Colonic mucosa (tissue), 4 donors: Measurements from ENCODE around the gene PHLDA2. TPM values are rescaled to one million over a fixed set of nuclear protein-coding genes. Genes with fewer than 3 reads are reported as not detected.
A peak's percentile ranks its signal among the peaks of the same experiment; 100 is the strongest.
"Not testable (repeated sequence)": the region's sequence is repeated elsewhere in the genome, so short reads cannot be mapped to it uniquely, and the experiment has no call there.

Experiments used
- DNase-seq: peaks from one replicate; pipeline ENCODE4 v3.0.0-alpha.2; 2020
- H3K27ac ChIP-seq: fragments of 200-600 bp; one replicate; pipeline ENCODE4 v1.8.0; 2021
- H3K27me3 ChIP-seq: fragments of 200-600 bp; one replicate; pipeline ENCODE4 v1.8.0; 2021
- H3K36me3 ChIP-seq: fragments of 200-600 bp; one replicate; pipeline ENCODE4 v1.8.0; 2021
- H3K4me1 ChIP-seq: fragments of 200-600 bp; one replicate; pipeline ENCODE4 v1.8.0; 2021; ENCODE audit warnings: mild to moderate bottlenecking
- H3K4me3 ChIP-seq: fragments of 200-600 bp; one replicate; pipeline ENCODE4 v1.8.0; 2021
- H3K9ac ChIP-seq, 2 donors: one replicate each; pipeline ENCODE4 v1.7.0; 2013; ENCODE audit warnings: control low read depth in 2 of 2, low read depth in 2 of 2, low read length in 2 of 2
- H3K9me3 ChIP-seq: fragments of 200-600 bp; one replicate; pipeline ENCODE4 v1.8.0; 2021
- intact Hi-C: fragments of 100-400 bp; cut with DNase I; formaldehyde crosslinking; loops from one replicate; pipeline ENCODE4 v1.14.1; 2022
- total RNA-seq, 2 donors: library from RNA; stranded (reverse); fragmentation: NEBNext Ultra II Directional in 1 of 2; extraction: Animal tissue kit (Norgen Biotek cat#: 25700) in 1 of 2; gene quantifications; one replicate each; pipeline ENCODE4 v1.2.1, GENCODE V29; 2021
- TF ChIP-seq, protein P1 (sequence below): fragments of 200-600 bp; IDR thresholded peaks from one replicate; pipeline ENCODE4 v1.8.0; 2022; ENCODE audit warnings: antibody characterized with exemption, mild to moderate bottlenecking
- donor health status: healthy.
- donor health status: DM: no; HTN: no; CAD: no.
- donor health status: DM: no; HTN: no; CAD: no.

Gene PHLDA2
- total RNA-seq, 2 donors from 2014 or later = 31.6 to 41.6 TPM

DNA sequence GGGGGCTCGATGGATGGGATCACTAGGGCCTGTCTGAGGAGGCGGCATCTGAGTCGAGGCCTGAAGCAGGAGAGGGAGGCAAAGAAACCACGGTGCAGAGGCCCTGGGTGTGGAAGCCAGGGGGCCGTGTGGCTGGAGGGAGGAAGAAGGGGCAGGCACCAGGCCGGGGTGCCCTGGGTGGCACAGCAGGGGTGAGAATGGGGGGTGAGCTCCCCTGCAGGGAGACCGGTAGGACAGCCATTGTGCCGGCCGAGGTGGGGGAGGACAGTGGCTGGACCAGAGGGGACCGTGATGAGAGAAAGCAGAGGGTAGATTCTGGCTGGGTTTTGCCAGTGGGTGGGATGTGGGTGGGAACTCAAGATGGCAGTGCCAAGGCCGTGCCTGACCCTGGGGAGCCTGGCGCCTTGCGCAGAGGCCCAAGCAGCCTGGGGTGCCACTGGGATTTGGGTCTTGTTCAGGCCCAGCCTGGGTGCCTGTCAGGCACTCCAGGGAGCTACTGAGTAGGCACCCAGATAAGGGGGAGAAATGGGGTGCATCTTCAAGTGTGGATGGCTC, 18.7 kb downstream of the PHLDA2 start:
- intact Hi-C loops = no loop called here
- H3K36me3 ChIP-seq = no peaks in the 10 kb centered on the region
- H3K9me3 ChIP-seq = no peaks in the 10 kb centered on the region
- no peaks in the 10 kb centered on the region for H3K27me3 ChIP-seq
- H3K9ac ChIP-seq = no peak overlapping the region
- TF ChIP-seq, protein P1, sequence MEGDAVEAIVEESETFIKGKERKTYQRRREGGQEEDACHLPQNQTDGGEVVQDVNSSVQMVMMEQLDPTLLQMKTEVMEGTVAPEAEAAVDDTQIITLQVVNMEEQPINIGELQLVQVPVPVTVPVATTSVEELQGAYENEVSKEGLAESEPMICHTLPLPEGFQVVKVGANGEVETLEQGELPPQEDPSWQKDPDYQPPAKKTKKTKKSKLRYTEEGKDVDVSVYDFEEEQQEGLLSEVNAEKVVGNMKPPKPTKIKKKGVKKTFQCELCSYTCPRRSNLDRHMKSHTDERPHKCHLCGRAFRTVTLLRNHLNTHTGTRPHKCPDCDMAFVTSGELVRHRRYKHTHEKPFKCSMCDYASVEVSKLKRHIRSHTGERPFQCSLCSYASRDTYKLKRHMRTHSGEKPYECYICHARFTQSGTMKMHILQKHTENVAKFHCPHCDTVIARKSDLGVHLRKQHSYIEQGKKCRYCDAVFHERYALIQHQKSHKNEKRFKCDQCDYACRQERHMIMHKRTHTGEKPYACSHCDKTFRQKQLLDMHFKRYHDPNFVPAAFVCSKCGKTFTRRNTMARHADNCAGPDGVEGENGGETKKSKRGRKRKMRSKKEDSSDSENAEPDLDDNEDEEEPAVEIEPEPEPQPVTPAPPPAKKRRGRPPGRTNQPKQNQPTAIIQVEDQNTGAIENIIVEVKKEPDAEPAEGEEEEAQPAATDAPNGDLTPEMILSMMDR = no peak
- DNase-seq = no peak
- peaks cover 27% of the 10 kb centered on the region for H3K4me1 ChIP-seq
- H3K27ac ChIP-seq = peak overlapping the region; percentile 95
- H3K4me3 ChIP-seq = no peak overlapping the region

DNA sequence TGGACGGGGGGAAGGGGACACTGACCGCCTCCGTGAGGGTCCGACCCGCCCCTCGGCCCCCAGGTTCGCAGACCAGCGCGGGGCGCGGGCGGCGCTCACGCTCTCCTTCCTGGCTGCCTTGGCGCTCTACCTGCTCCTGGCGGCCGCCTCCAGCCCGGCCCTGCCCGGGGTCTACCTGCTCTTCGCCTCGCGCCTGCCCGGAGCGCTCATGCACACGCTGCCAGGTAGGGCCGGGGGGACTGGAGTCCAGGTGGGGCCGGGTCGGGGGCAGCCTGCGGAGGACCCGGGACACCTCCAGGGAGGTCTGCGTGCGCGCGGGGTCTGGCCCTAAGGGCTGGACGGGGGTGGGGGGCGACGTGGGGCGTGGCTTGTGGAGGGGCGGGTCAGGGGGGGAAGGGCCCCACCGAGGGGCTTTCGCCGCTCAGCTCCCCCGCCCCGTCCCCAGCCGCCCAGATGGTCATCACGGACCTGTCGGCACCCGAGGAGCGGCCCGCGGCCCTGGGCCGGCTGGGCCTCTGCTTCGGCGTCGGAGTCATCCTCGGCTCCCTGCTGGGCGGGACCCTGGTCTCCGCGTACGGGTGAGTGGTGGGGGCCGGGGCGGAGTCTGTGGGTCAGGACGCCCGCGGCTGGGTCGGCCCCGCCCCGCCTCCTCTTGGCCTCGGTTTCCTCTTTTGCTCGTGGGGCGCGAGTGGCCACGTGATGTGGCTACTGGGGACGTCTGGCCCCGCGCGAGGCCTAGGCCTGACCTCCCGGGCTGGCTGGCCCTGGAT, 19.9 kb downstream of the PHLDA2 start:
- TF ChIP-seq, protein P1 = no peak
- Histone ChIP-seq H3K4me1 (peaks cover 31% of the 10 kb centered on the region), H3K9me3 (no peaks in the 10 kb centered on the region), H3K36me3 (no peaks in the 10 kb centered on the region), H3K4me3 (no peak overlapping the region), H3K27me3 (no peaks in the 10 kb centered on the region), H3K27ac (no peak overlapping the region), H3K9ac (no peak overlapping the region)
- no peak for DNase-seq
- intact Hi-C loops = no loop called here

DNA sequence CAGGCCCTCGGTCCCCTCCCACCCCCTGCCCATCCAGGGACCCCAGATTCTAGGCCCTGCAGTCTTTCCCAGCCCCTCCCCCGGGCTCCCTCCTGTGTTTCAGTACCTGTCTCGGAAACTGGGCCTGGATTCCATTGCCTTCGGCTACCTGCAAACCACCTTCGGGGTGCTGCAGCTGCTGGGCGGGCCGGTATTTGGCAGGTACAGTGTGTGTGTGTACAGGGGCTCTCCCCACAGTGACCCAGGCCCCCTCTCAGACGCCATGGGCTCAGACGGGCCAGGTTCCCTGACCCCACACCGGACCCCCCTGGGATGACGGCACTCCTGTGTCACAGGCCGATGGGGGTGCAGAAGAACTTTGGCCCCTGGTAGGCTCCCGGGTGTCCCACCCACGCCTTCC, 21.1 kb downstream of the PHLDA2 start:
- TF ChIP-seq, protein P1 = no peak
- no peak for DNase-seq
- no peak overlapping the region for H3K9ac ChIP-seq
- H3K9me3 ChIP-seq = no peaks in the 10 kb centered on the region
- no peak overlapping the region for H3K4me3 ChIP-seq
- intact Hi-C loops = no loop called here
- H3K36me3 ChIP-seq = no peaks in the 10 kb centered on the region
- no peak overlapping the region for H3K27ac ChIP-seq
- H3K4me1 ChIP-seq = peaks cover 23% of the 10 kb centered on the region
- H3K27me3 ChIP-seq = no peaks in the 10 kb centered on the region

DNA sequence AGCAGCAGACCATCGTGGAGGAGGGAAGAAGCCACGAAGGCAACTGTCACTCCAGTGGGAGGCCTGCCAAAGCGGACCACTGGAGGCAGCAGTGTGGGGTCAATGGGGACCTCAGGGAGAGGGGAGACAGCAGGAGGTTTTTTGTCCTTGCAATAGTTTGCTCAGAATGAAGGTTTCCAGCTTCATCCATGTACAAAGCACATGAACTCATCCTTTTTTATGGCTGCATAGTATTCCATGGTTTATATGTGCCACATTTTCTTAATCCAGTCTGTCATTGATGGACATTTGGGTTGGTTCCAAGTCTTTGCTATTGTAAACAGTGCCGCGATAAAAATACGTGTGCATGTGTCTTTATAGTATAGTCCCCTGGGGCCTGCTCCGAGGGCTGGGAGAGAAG, 23.9 kb downstream of the PHLDA2 start:
- not testable (repeated sequence) for DNase-seq
- H3K4me3 ChIP-seq = peak overlapping the region; percentile 17

DNA sequence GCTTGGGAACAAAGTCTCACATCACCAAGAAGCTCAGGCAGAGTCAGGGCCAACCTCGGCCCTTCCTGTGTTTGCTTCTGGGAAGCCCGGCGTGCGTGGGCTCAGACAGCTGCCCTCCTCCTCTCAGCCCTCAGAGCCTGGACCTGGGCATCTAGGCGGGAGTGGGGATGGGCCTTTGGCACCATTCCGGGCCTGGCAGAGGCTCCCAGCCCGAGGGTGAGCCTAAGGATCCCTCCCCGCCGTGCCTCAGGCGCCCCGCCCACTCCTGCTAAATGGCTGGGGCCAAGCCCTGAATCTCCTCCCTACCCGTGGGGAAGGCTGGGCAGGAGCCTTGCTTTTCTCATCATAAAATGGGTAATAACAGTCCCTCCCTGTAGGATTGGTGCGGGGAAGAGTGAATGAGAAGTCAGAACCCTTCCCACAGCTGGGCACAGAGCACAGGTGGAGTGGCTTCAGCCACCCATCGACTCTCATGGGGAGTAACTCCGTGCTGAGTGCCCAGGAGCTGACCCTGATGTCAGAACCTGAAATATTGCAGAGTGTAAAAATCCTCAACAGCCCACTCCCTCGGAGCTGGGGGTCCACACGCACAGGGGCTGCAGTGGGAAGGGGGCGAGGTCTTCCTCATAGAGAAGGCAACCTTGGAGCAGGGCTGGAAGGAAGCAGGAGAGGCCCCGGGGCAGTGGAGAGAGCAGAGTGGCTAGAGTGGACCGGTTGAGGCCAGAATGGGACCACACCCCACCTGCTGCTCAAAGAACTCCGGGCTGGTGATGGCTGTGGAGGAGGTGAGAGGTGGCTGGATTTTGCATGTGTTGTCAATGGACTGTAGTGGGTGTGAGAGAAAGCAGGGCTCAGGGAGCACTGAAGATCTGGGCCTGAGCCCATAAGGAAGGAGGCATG, 24.8 kb downstream of the PHLDA2 start:
- Histone ChIP-seq H3K36me3 (no peaks in the 10 kb centered on the region), H3K27ac (peak overlapping the region; percentile 94), H3K4me3 (peak overlapping the region; percentile 78), H3K27me3 (no peaks in the 10 kb centered on the region), H3K9me3 (no peaks in the 10 kb centered on the region), H3K9ac (peak overlapping the region; percentile 52 to 98), H3K4me1 (peaks cover 13% of the 10 kb centered on the region)
- DNase-seq = peak; percentile 96
- TF ChIP-seq, protein P1 = no peak
- intact Hi-C loops = no loop called here

More for the DNA sequence above, 23.9 kb downstream of the PHLDA2 start:
- H3K27ac ChIP-seq = peak overlapping the region; percentile 94
- intact Hi-C loops, H3K9me3 ChIP-seq, H3K36me3 ChIP-seq, H3K27me3 ChIP-seq: not testable (repeated sequence)
- H3K4me1 ChIP-seq = peaks cover 13% of the 10 kb centered on the region
- peak overlapping the region in 1 of 2 donors; percentile 98 for H3K9ac ChIP-seq
